Stomach smooth muscle (tissue), 2 donors: ENCODE measurements around the gene KIRREL3.

ENCODE experiments used
- H3K27ac ChIP-seq: one replicate; pipeline ENCODE4 v1.7.0; 2013; ENCODE audit warnings: mild to moderate bottlenecking, low read length, inconsistent platforms
- H3K27me3 ChIP-seq, 2 donors: one replicate each; pipeline ENCODE4 v1.7.0; 2013; ENCODE audit warnings: low read length in 2 of 2; ENCODE audit not compliant: insufficient read depth in 2 of 2, control insufficient read depth in 1 of 2
- H3K36me3 ChIP-seq, 2 donors: one replicate each; pipeline ENCODE4 v1.7.0; 2013; ENCODE audit warnings: low read length in 2 of 2; ENCODE audit not compliant: control insufficient read depth in 2 of 2, insufficient read depth in 2 of 2
- H3K4me1 ChIP-seq: one replicate; pipeline ENCODE4 v1.7.0; 2013; ENCODE audit warnings: low read length; ENCODE audit not compliant: control insufficient read depth, insufficient read depth
- H3K4me3 ChIP-seq, 2 donors: one replicate each; pipeline ENCODE4 v1.7.0; 2013; ENCODE audit warnings: low read length in 2 of 2
- H3K9ac ChIP-seq, 2 donors: one replicate each; pipeline ENCODE4 v1.7.0; 2013; ENCODE audit warnings: low read length in 2 of 2, mild to moderate bottlenecking in 1 of 2
- H3K9me3 ChIP-seq, 2 donors: one replicate each; pipeline ENCODE4 v1.7.0; 2013; ENCODE audit warnings: low read length in 2 of 2; ENCODE audit not compliant: control insufficient read depth in 2 of 2
- donor health status: healthy.
- donor health status: Pancreatic carcinoma.

The KIRREL3 gene

GRCh38 chr11:126832387-126832786, 168.2 kb downstream of the KIRREL3 start:
- no peaks in the 10 kb centered on the region for H3K27me3 ChIP-seq
- no peak overlapping the region for H3K27ac ChIP-seq
- H3K9me3 ChIP-seq, result no peaks in the 10 kb centered on the region
- H3K9ac ChIP-seq, result no peak overlapping the region
- no peak overlapping the region for H3K4me3 ChIP-seq
- H3K4me1 ChIP-seq, result no peaks in the 10 kb centered on the region
- H3K36me3 ChIP-seq, result no peaks in the 10 kb centered on the region

GRCh38 chr11:126830216-126830806, 170.3 kb downstream of the KIRREL3 start:
- H3K4me1 ChIP-seq, result no peaks in the 10 kb centered on the region
- no peaks in the 10 kb centered on the region for H3K27me3 ChIP-seq
- H3K9me3 ChIP-seq, result no peaks in the 10 kb centered on the region
- no peak overlapping the region for H3K27ac ChIP-seq
- H3K36me3 ChIP-seq, result no peaks in the 10 kb centered on the region
- no peak overlapping the region for H3K9ac ChIP-seq
- no peak overlapping the region for H3K4me3 ChIP-seq

- no peak overlapping the region for H3K27ac ChIP-seq
- H3K4me3 ChIP-seq, result no peak overlapping the region
- H3K27me3 ChIP-seq, result no peaks in the 10 kb centered on the region
Observed at GRCh38 chr11:126829716-126830115, 170.9 kb downstream of the KIRREL3 start.

GRCh38 chr11:126824035-126824607, 176.4 kb downstream of the KIRREL3 start:
- Histone ChIP-seq H3K27ac (no peak overlapping the region), H3K4me3 (no peak overlapping the region), H3K9me3 (peaks cover 2 to 4% of the 10 kb centered on the region in 2 donors), H3K36me3 (no peaks in the 10 kb centered on the region), H3K4me1 (no peaks in the 10 kb centered on the region), H3K27me3 (no peaks in the 10 kb centered on the region), H3K9ac (no peak overlapping the region)

More at GRCh38 chr11:126829716-126830115, 170.9 kb downstream of the KIRREL3 start:
- H3K4me1 ChIP-seq, result no peaks in the 10 kb centered on the region
- no peaks in the 10 kb centered on the region for H3K36me3 ChIP-seq
- no peaks in the 10 kb centered on the region for H3K9me3 ChIP-seq
- H3K9ac ChIP-seq, result no peak overlapping the region

- no peaks in the 10 kb centered on the region for H3K36me3 ChIP-seq
Observed at GRCh38 chr11:126823274-126823673, 177.3 kb downstream of the KIRREL3 start.

GRCh38 chr11:126821827-126822226, 178.7 kb downstream of the KIRREL3 start:
- no peaks in the 10 kb centered on the region for H3K36me3 ChIP-seq
- no peak overlapping the region for H3K4me3 ChIP-seq
- H3K9me3 ChIP-seq, result peaks cover 2 to 4% of the 10 kb centered on the region in 2 donors
- no peaks in the 10 kb centered on the region for H3K4me1 ChIP-seq
- no peaks in the 10 kb centered on the region for H3K27me3 ChIP-seq
- no peak overlapping the region for H3K27ac ChIP-seq
- no peak overlapping the region for H3K9ac ChIP-seq

More at GRCh38 chr11:126823274-126823673, 177.3 kb downstream of the KIRREL3 start:
- Histone ChIP-seq H3K9ac (no peak overlapping the region), H3K27me3 (no peaks in the 10 kb centered on the region), H3K27ac (no peak overlapping the region), H3K4me3 (no peak overlapping the region), H3K9me3 (peaks cover 2 to 4% of the 10 kb centered on the region in 2 donors), H3K4me1 (no peaks in the 10 kb centered on the region)

- H3K9me3 ChIP-seq, result peaks cover 4 to 5% of the 10 kb centered on the region in 2 donors
- no peaks in the 10 kb centered on the region for H3K4me1 ChIP-seq
- H3K27ac ChIP-seq, result no peak overlapping the region
Observed at GRCh38 chr11:126819194-126819593, 181.4 kb downstream of the KIRREL3 start.

GRCh38 chr11:126817523-126818450, 182.8 kb downstream of the KIRREL3 start:
- no peaks in the 10 kb centered on the region for H3K36me3 ChIP-seq
- H3K27ac ChIP-seq, result no peak overlapping the region
- no peaks in the 10 kb centered on the region for H3K27me3 ChIP-seq
- H3K4me1 ChIP-seq, result no peaks in the 10 kb centered on the region
- no peak overlapping the region for H3K9ac ChIP-seq
- H3K4me3 ChIP-seq, result no peak overlapping the region
- peaks cover 4 to 5% of the 10 kb centered on the region in 2 donors for H3K9me3 ChIP-seq

More at GRCh38 chr11:126819194-126819593, 181.4 kb downstream of the KIRREL3 start:
- no peak overlapping the region for H3K9ac ChIP-seq
- H3K27me3 ChIP-seq, result no peaks in the 10 kb centered on the region
- no peak overlapping the region for H3K4me3 ChIP-seq
- no peaks in the 10 kb centered on the region for H3K36me3 ChIP-seq

GRCh38 chr11:126817096-126817495, 183.5 kb downstream of the KIRREL3 start:
- no peak overlapping the region for H3K27ac ChIP-seq
- no peaks in the 10 kb centered on the region for H3K27me3 ChIP-seq
- H3K4me3 ChIP-seq, result no peak overlapping the region
- H3K4me1 ChIP-seq, result no peaks in the 10 kb centered on the region
- H3K36me3 ChIP-seq, result no peaks in the 10 kb centered on the region
- H3K9me3 ChIP-seq, result peaks cover 4 to 5% of the 10 kb centered on the region in 2 donors
- no peak overlapping the region for H3K9ac ChIP-seq

GRCh38 chr11:126816645-126817044, 183.9 kb downstream of the KIRREL3 start:
- Histone ChIP-seq H3K36me3 (no peaks in the 10 kb centered on the region), H3K9me3 (peaks cover under 1 to 3% of the 10 kb centered on the region in 2 donors), H3K27me3 (no peaks in the 10 kb centered on the region), H3K9ac (no peak overlapping the region), H3K27ac (no peak overlapping the region), H3K4me3 (no peak overlapping the region), H3K4me1 (no peaks in the 10 kb centered on the region)
